H1 (cell line): ENCODE data around the gene TRNP1.

Experiments used
- CTCF ChIP-seq, 3 experiments: IDR thresholded peaks; 1 replicate in 2 of 3; 2 replicates in 1 of 3; pipeline versions ENCODE4 v1.5.1 to v1.6.1; 2011; ENCODE audit warnings: low read length in 3 of 3, mild to moderate bottlenecking in 3 of 3, inconsistent platforms in 2 of 3, low read depth in 1 of 3, moderate library complexity in 1 of 3; ENCODE audit not compliant: insufficient read depth in 1 of 3; ENCODE audit errors: control extremely low read depth in 1 of 3
- JUN ChIP-seq: IDR thresholded peaks from 2 replicates; pipeline ENCODE4 v1.6.1; 2011; ENCODE audit warnings: low read depth, mild to moderate bottlenecking, improper control_type of control experiment, low read length
- POLR2A ChIP-seq, 2 experiments: IDR thresholded peaks; 1 replicate in 1 of 2; 2 replicates in 1 of 2; pipeline ENCODE4 v1.6.1; 2011; ENCODE audit warnings: low read depth in 2 of 2, low read length in 2 of 2, mild to moderate bottlenecking in 2 of 2; ENCODE audit errors: control extremely low read depth in 1 of 2
- TCF12 ChIP-seq: IDR thresholded peaks from 2 replicates; pipeline ENCODE4 v1.6.1; 2011; ENCODE audit warnings: low read depth, mild to moderate bottlenecking, low read length
- YY1 ChIP-seq: IDR thresholded peaks from 2 replicates; pipeline ENCODE4 v1.6.1; 2011; ENCODE audit warnings: low read depth, mild to moderate bottlenecking, low read length

DNA sequence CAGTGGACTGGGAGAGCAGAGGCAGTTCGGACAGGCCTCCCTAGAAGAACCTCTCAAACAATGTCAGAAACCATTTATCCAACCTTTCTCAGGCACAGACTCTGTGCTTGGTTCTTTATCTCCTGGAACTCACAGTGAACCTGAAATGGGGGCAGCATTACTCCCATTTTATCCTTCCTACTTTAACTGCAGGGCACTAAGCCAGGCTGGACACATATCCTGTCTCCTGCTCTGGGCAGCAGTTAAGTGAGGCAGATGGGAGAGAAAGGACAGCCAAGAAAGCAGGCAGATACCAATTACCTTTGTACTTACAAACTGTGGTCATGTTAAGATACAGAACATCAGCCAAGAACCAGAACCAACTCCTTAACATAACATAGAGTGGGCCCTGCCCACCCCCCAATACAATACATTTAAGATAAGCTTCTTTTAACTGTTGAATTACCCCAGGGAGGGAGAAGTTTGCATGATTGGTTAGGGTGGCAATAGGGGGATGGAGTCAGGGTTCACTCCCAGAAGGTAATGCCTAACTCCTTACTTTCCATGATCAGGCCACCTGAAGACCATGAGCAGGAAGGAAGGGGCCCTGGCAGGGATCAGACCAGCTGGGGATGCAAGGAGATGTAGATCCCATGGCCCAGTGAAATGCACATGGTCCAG lies 44.1 kb upstream of the TRNP1 start:
- no peak for TF ChIP-seq CTCF (IDR thresholded peaks at IDR 0.05; ENCODE audit: control extremely low read depth in 1 of 3, insufficient read depth in 1 of 3, low read depth in 1 of 3, low read length in 3 of 3)
- TF ChIP-seq POLR2A (IDR thresholded peaks at IDR 0.05; ENCODE audit: control extremely low read depth in 1 of 2, low read depth in 2 of 2, low read length in 2 of 2): no peak
- no peak for TF ChIP-seq YY1
- no peak for TF ChIP-seq JUN
- TF ChIP-seq TCF12: no peak
